IMR-90 (cell line): ENCODE results near the gene FSTL3.

Experiments
- BHLHE40 ChIP-seq: fragments of 150-350 bp; IDR thresholded peaks from 2 replicates; pipeline ENCODE4 v1.6.1; 2016; ENCODE audit warnings: mild to moderate bottlenecking, low read depth, low read length
- CEBPB ChIP-seq: IDR thresholded peaks from 2 replicates; pipeline ENCODE4 v1.6.1; 2012; ENCODE audit warnings: low read depth, low read length, improper control_type of control experiment
- MXI1 ChIP-seq: IDR thresholded peaks from 2 replicates; pipeline ENCODE4 v1.6.1; 2012; ENCODE audit warnings: low read depth, mild to moderate bottlenecking, low read length, moderate library complexity, borderline replicate concordance
- POLR2A ChIP-seq: IDR thresholded peaks from 2 replicates; pipeline ENCODE4 v1.6.1; 2012; ENCODE audit warnings: mild to moderate bottlenecking, low read depth, low read length
- RAD21 ChIP-seq: IDR thresholded peaks from 2 replicates; pipeline ENCODE4 v1.6.1; 2012; ENCODE audit warnings: low read length, improper control_type of control experiment
- RFX5 ChIP-seq: IDR thresholded peaks from 2 replicates; pipeline ENCODE4 v1.8.0; 2012; ENCODE audit warnings: low read depth, mild to moderate bottlenecking, low read length, moderate library complexity
- SMC3 ChIP-seq: fragments of 150-350 bp; IDR thresholded peaks from 2 replicates; pipeline ENCODE4 v1.6.1; 2016; ENCODE audit warnings: low read depth, mild to moderate bottlenecking, antibody characterized with exemption, low read length, moderate library complexity
- TF ChIP-seq, protein P1 (sequence below): conservative IDR thresholded peaks from 2 replicates; pipeline ENCODE4 v1.5.1; 2012; ENCODE audit warnings: mild to moderate bottlenecking, low read depth, low read length, improper control_type of control experiment
- TF ChIP-seq, protein P2 (sequence below): fragments of 150-350 bp; IDR thresholded peaks from 2 replicates; pipeline ENCODE4 v1.6.1; 2016; ENCODE audit warnings: low read depth, mild to moderate bottlenecking, low read length, moderate library complexity, borderline replicate concordance
- TF ChIP-seq, protein P3 (sequence below): fragments of 150-350 bp; IDR thresholded peaks from 2 replicates; pipeline ENCODE4 v1.6.1; 2017; ENCODE audit warnings: mild to moderate bottlenecking, antibody characterized with exemption, low read length, low read depth

DNA sequence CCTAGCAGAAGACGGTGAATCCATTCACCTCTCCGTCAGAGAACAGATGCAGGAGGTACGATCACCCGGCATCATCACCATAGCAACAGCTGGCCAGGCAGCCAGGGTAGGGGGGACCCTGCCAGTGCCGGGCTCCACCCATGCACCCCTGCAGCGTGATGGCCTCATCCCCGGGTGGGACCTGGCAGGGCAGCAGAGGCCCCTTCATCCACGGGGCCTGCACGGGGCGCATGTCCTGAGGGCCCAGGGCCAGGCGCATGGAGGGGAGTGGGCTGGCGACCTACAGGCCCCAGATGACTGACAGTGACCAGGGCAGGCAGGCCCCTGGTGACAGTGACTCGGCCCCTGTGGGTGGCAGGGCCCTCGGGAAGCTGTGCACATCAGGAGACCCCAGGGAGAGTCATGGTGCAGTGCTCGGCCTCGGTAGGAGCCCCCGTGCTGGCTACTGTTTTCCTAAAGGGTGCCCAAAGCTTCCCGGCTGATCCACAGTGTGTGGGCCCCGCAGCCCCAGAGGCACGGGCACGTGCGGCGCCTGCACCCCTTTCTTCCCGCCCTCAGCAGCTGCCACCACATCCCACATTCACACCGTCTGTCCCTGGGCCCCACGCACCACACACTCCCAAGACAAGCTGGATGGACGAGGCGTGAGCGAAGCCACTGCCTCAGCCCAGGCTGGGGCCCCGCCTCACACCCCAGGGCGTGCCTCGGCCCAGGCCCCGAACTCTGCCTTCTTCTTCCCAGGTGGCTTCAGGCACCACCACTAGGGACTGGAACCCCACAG lies 17.9 kb upstream of the FSTL3 start:
- TF ChIP-seq POLR2A (no peak), RAD21 (no peak), MXI1 (no peak), SMC3 (no peak), RFX5 (no peak), BHLHE40 (no peak), CEBPB (no peak)
- TF ChIP-seq, protein P1, sequence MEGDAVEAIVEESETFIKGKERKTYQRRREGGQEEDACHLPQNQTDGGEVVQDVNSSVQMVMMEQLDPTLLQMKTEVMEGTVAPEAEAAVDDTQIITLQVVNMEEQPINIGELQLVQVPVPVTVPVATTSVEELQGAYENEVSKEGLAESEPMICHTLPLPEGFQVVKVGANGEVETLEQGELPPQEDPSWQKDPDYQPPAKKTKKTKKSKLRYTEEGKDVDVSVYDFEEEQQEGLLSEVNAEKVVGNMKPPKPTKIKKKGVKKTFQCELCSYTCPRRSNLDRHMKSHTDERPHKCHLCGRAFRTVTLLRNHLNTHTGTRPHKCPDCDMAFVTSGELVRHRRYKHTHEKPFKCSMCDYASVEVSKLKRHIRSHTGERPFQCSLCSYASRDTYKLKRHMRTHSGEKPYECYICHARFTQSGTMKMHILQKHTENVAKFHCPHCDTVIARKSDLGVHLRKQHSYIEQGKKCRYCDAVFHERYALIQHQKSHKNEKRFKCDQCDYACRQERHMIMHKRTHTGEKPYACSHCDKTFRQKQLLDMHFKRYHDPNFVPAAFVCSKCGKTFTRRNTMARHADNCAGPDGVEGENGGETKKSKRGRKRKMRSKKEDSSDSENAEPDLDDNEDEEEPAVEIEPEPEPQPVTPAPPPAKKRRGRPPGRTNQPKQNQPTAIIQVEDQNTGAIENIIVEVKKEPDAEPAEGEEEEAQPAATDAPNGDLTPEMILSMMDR: no peak
- TF ChIP-seq, protein P2, sequence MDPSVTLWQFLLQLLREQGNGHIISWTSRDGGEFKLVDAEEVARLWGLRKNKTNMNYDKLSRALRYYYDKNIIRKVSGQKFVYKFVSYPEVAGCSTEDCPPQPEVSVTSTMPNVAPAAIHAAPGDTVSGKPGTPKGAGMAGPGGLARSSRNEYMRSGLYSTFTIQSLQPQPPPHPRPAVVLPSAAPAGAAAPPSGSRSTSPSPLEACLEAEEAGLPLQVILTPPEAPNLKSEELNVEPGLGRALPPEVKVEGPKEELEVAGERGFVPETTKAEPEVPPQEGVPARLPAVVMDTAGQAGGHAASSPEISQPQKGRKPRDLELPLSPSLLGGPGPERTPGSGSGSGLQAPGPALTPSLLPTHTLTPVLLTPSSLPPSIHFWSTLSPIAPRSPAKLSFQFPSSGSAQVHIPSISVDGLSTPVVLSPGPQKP: no peak
- TF ChIP-seq, protein P3, sequence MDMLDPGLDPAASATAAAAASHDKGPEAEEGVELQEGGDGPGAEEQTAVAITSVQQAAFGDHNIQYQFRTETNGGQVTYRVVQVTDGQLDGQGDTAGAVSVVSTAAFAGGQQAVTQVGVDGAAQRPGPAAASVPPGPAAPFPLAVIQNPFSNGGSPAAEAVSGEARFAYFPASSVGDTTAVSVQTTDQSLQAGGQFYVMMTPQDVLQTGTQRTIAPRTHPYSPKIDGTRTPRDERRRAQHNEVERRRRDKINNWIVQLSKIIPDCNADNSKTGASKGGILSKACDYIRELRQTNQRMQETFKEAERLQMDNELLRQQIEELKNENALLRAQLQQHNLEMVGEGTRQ: no peak
